Neural cell (in vitro differentiated cells): ENCODE results near the gene NOX4.

Experiments
- CTCF ChIP-seq: fragments of 450-650 bp; IDR thresholded peaks from 2 replicates; pipeline ENCODE4 v1.5.1; 2014; ENCODE audit warnings: antibody characterized with exemption, mild to moderate bottlenecking, moderate library complexity; ENCODE audit not compliant: poor library complexity, severe bottlenecking
- EP300 ChIP-seq: fragments of 450-650 bp; conservative IDR thresholded peaks from 2 replicates; pipeline ENCODE4 v1.6.1; 2014; ENCODE audit warnings: antibody characterized with exemption, mild to moderate bottlenecking, moderate library complexity; ENCODE audit not compliant: poor library complexity, severe bottlenecking
- EZH2 ChIP-seq: fragments of 200-600, 300-800 bp; shearing (Covaris generic), sonication (generic); IDR thresholded peaks from 2 replicates; pipeline ENCODE4 v1.6.1; 2014; ENCODE audit warnings: antibody characterized with exemption, low read length, borderline replicate concordance, mild to moderate bottlenecking; ENCODE audit not compliant: insufficient read depth, poor library complexity, severe bottlenecking
- MXI1 ChIP-seq: fragments of 450-650 bp; conservative IDR thresholded peaks from 2 replicates; pipeline ENCODE4 v1.6.1; 2014; ENCODE audit warnings: antibody characterized with exemption, mild to moderate bottlenecking; ENCODE audit not compliant: poor library complexity, severe bottlenecking
- POLR2AphosphoS5 ChIP-seq: IDR thresholded peaks from 2 replicates; pipeline ENCODE4 v1.6.1; 2012
- RAD21 ChIP-seq: fragments of 450-650 bp; conservative IDR thresholded peaks from 2 replicates; pipeline ENCODE4 v1.6.1; 2014; ENCODE audit warnings: antibody characterized with exemption, mild to moderate bottlenecking, moderate library complexity
- REST ChIP-seq: IDR thresholded peaks from 2 replicates; pipeline ENCODE4 v1.6.1; 2012; ENCODE audit warnings: borderline replicate concordance
- SMC3 ChIP-seq: fragments of 450-650 bp; conservative IDR thresholded peaks from 2 replicates; pipeline ENCODE4 v1.6.1; 2014; ENCODE audit warnings: antibody characterized with exemption, mild to moderate bottlenecking, moderate library complexity; ENCODE audit not compliant: poor library complexity
- TAF1 ChIP-seq: IDR thresholded peaks from 2 replicates; pipeline ENCODE4 v1.6.1; 2012; ENCODE audit warnings: low read depth

DNA sequence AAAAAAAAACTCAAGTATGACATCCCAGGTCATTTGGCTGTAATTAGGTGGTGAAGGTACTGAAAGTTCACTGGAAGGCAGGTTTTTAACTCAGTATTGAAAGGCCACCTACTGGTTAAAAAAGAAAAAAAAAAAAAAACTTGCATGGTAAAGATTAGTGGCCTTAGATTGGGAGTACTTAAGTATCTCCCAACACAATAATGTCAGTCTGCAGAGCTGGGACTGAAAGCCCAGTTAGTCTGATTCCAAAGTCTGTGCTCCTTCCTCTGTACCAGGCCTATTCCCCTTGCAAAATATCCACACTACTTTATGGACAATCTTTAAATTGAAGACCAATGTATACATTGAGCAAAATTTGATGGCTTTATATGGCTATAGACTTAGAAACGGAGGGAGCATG is 85.5 kb downstream of the NOX4 start:
- TF ChIP-seq CTCF (no peak), MXI1 (no peak), EZH2 (no peak), REST (no peak), RAD21 (no peak), EP300 (no peak), TAF1 (no peak), POLR2AphosphoS5 (no peak), SMC3 (no peak)
